Caco-2 (cell line): ENCODE results near the gene TOMM7. TPM values are rescaled to one million over a fixed set of nuclear protein-coding genes. Genes with fewer than 3 reads are reported as not detected.

ENCODE experiments used
- BruUV-seq: library from RNA; stranded (reverse); fragments of 400-500 nt; replicated peaks from 2 replicates; lab custom pipeline; 2021; lab: Mats Ljungman, UMichigan
- CTCF ChIA-PET: fragments of 300-600 bp; sonication (Branson Sonifier 250); formaldehyde crosslinking; loops from one replicate; lab custom pipeline; 2022; ENCODE audit warnings: antibody characterized with exemption; lab: Charles Lee
- POLR2A ChIA-PET: fragments of 300-600 bp; sonication (Branson Sonifier 250); formaldehyde crosslinking; loops from one replicate; lab custom pipeline; 2022; ENCODE audit warnings: antibody characterized with exemption; lab: Charles Lee
- DNase-seq, 2 experiments: peaks; one replicate each; pipeline versions ENCODE4 v3.0.0 to v3.0.0-alpha.2; 2020 to 2022
- H3K27me3 ChIP-seq: replicated peaks from 2 replicates; pipeline ENCODE4 v1.6.0; 2011; ENCODE audit warnings: low read length; ENCODE audit not compliant: control insufficient read depth, insufficient read depth
- H3K36me3 ChIP-seq: 2 replicates; pipeline ENCODE4 v1.5.1; 2011; ENCODE audit warnings: low read length; ENCODE audit not compliant: control insufficient read depth, insufficient read depth
- H3K4me1 ChIP-seq: fragments of 250-450 bp; sonication (Bioruptor Pico); 2 replicates; pipeline ENCODE4 v1.5.1; 2020; ENCODE audit warnings: mild to moderate bottlenecking
- H3K4me3 ChIP-seq: 2 replicates; pipeline ENCODE4 v1.5.1; 2011; ENCODE audit warnings: low read depth, mild to moderate bottlenecking, control low read depth, low read length
- H3K9me3 ChIP-seq: fragments of 250-450 bp; sonication (Bioruptor Pico); 2 replicates; pipeline ENCODE4 v1.5.1; 2020; ENCODE audit warnings: mild to moderate bottlenecking, moderate library complexity
- H3K27ac Mint-ChIP-seq: one replicate; pipeline ENCODE4 v1.8.0; 2022; ENCODE audit warnings: mixed read lengths; ENCODE audit not compliant: unreplicated experiment
- H3K27me3 Mint-ChIP-seq: one replicate; pipeline ENCODE4 v1.8.0; 2022; ENCODE audit warnings: mixed read lengths; ENCODE audit not compliant: insufficient read depth, unreplicated experiment
- H3K36me3 Mint-ChIP-seq: one replicate; pipeline ENCODE4 v1.8.0; 2022; ENCODE audit warnings: mild to moderate bottlenecking, mixed read lengths; ENCODE audit not compliant: insufficient read depth, unreplicated experiment
- H3K4me1 Mint-ChIP-seq: one replicate; pipeline ENCODE4 v1.8.0; 2022; ENCODE audit warnings: low read depth, mixed read lengths; ENCODE audit not compliant: unreplicated experiment
- H3K4me3 Mint-ChIP-seq: one replicate; pipeline ENCODE4 v1.8.0; 2022; ENCODE audit warnings: mild to moderate bottlenecking, moderate library complexity, mixed read lengths; ENCODE audit not compliant: unreplicated experiment
- H3K9me3 Mint-ChIP-seq: one replicate; pipeline ENCODE4 v1.8.0; 2022; ENCODE audit warnings: mixed read lengths; ENCODE audit not compliant: unreplicated experiment
- intact Hi-C: fragments of 100-400 bp; cut with micrococcal nuclease; formaldehyde crosslinking; loops from one replicate; pipeline ENCODE4 v1.10.0; 2022; ENCODE audit not compliant: unreplicated experiment
- total RNA-seq: library from RNA; stranded (reverse); gene quantifications from 2 replicates; pipeline ENCODE4 v1.2.3, GENCODE V29; 2022
- TF ChIP-seq, protein P1 (sequence below), 2 experiments: fragments of 200-600 bp in 1 of 2; IDR thresholded peaks; 1 replicate in 1 of 2; 2 replicates in 1 of 2; pipeline versions ENCODE4 v1.5.1 to v1.8.0; 2011 to 2022; ENCODE audit warnings: antibody characterized with exemption in 1 of 2, control low read depth in 1 of 2, inconsistent platforms in 1 of 2, low read depth in 1 of 2, low read length in 1 of 2, mild to moderate bottlenecking in 1 of 2, moderate library complexity in 1 of 2; ENCODE audit not compliant: insufficient read depth in 1 of 2, severe bottlenecking in 1 of 2, unreplicated experiment in 1 of 2

TOMM7 gene
- total RNA-seq, 1 experiment from 2014 or later, result 220 TPM

DNA sequence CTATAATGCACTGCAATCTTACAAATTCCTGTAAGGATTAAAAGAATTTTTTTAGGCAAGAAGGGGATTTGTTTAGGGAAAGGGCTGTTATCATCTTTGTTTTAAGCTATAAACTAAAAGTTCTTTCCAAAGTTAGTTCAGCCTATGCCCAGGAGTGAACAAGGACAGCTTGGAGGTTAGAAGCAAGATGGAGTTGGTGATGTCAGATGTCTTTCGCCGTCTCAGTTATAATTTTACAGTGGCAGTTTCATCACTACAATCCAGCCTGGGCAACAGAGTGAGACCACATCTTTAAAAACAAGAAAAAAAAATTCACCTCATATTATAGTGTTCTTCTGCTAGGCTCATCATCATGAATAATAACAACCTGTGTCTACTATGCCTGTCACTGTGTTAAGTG, 2.1 kb upstream of the TOMM7 start:
- ChIA-PET CTCF (interaction anchor here (0.5 to 1.3 kb wide), 2 partner anchors 42 to 282 kb away, joined by 3 to 4 read pairs; no protein-coding TSS in a partner anchor), POLR2A (no interaction called here)
- Histone ChIP-seq H3K36me3 (no peaks in the 10 kb centered on the region), H3K4me1 (peaks cover 1% of the 10 kb centered on the region; the same call in 1 of the 2 replicates), H3K9me3 (no peaks in the 10 kb centered on the region), H3K4me3 (no peak overlapping the region), H3K27me3 (no peaks in the 10 kb centered on the region)
- H3K9me3 Mint-ChIP-seq, result no peaks in the 10 kb centered on the region
- no peak overlapping the region for H3K27ac Mint-ChIP-seq
- H3K36me3 Mint-ChIP-seq, result peaks cover 14% of the 10 kb centered on the region
- no TSS peak for BruUV-seq
- H3K27me3 Mint-ChIP-seq, result no peaks in the 10 kb centered on the region
- no peak for DNase-seq
- H3K4me1 Mint-ChIP-seq, result peaks cover 9% of the 10 kb centered on the region
- intact Hi-C loops, result loop anchor here (5.0 kb wide), 2 partner anchors 188 to 233 kb away; partner anchors contain the start of gene HYCC1
- no peak overlapping the region for H3K4me3 Mint-ChIP-seq
- TF ChIP-seq, protein P1, sequence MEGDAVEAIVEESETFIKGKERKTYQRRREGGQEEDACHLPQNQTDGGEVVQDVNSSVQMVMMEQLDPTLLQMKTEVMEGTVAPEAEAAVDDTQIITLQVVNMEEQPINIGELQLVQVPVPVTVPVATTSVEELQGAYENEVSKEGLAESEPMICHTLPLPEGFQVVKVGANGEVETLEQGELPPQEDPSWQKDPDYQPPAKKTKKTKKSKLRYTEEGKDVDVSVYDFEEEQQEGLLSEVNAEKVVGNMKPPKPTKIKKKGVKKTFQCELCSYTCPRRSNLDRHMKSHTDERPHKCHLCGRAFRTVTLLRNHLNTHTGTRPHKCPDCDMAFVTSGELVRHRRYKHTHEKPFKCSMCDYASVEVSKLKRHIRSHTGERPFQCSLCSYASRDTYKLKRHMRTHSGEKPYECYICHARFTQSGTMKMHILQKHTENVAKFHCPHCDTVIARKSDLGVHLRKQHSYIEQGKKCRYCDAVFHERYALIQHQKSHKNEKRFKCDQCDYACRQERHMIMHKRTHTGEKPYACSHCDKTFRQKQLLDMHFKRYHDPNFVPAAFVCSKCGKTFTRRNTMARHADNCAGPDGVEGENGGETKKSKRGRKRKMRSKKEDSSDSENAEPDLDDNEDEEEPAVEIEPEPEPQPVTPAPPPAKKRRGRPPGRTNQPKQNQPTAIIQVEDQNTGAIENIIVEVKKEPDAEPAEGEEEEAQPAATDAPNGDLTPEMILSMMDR (IDR thresholded peaks at IDR 0.05; ENCODE audit: insufficient read depth in 1 of 2, low read depth in 1 of 2, low read length in 1 of 2, severe bottlenecking in 1 of 2, unreplicated experiment in 1 of 2), result no peak

DNA sequence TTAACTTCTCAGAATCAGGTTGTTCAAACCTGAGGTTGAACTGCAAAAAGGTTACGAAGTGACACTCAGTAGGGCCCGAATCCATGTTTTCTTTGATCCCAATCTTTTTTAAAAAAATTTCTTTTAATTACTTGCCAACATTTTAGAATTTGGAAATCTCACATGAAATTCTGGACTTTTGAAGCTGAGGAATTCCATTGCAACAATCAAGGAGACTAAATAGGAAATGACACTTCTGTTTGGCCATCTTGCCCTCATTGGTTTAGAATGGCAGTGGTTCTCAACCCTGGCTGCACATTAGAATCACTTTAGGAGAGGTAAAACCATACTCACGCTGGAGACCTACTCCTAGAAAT, 471 bp upstream of the TOMM7 start:
- Histone ChIP-seq H3K36me3 (no peaks in the 10 kb centered on the region), H3K4me3 (peak overlapping the region; percentile 89), H3K9me3 (no peaks in the 10 kb centered on the region), H3K4me1 (peaks cover 8% of the 10 kb centered on the region; the same call in 1 of the 2 replicates), H3K27me3 (no peaks in the 10 kb centered on the region)
- Mint-ChIP-seq H3K9me3 (no peaks in the 10 kb centered on the region), H3K27me3 (no peaks in the 10 kb centered on the region), H3K36me3 (peaks cover 18% of the 10 kb centered on the region), H3K4me1 (peaks cover 18% of the 10 kb centered on the region), H3K27ac (peak overlapping the region; percentile 98), H3K4me3 (peak overlapping the region; percentile 95)
- ChIA-PET POLR2A (interaction anchor here (0.6 to 0.8 kb wide), 5 partner anchors 12 to 261 kb away, joined by 3 to 5 read pairs (median 4); no protein-coding TSS in a partner anchor), CTCF (interaction anchor here (0.6 to 1.4 kb wide), 6 partner anchors 10 to 263 kb away, joined by 3 to 5 read pairs (median 4); no protein-coding TSS in a partner anchor)
- intact Hi-C loops, result loop anchor here (2.0 to 5.0 kb wide), 3 partner anchors 38 to 234 kb away; partner anchors contain the start of gene HYCC1
- no peak for DNase-seq
- BruUV-seq, result TSS peak; percentile 96
- TF ChIP-seq, protein P1 (IDR thresholded peaks at IDR 0.05; ENCODE audit: insufficient read depth in 1 of 2, low read depth in 1 of 2, low read length in 1 of 2, severe bottlenecking in 1 of 2, unreplicated experiment in 1 of 2), result no peak

DNA sequence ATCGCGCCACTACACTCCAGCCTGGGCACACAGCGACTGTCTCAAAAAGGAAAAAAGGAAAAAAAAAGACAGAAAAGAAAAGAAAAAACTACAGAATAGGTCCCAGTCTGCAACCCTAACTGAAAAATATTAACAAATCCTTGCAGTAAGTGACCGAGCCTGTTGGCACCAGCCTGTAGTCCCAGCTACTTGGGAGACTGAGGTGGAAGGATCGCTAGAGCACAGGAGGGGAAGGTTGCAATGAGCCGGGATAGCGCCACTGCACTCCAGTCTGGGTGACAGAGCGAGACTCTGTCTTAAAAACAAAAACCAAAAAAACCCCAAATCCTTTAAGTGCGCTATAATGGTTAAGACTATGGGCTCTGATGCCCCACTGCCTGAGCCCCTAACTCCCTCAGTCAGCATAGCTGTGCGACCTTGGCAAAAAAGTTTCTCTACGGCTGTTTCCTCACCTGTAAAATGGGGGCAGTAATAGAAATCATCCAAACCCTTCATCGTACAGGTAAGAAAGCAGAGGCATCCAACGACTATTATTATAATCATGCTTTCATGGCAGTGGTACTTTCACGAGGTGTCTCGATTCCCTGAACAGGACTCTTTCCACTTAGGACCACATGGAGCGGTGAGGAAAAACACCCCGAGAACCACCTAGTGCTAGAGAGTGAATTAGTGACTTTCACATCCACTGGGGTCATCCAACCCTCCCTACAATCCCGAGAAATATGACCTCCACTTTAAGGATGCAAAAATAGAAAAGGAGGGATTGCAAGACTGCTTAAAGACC, 755 bp downstream of the TOMM7 start:
- peaks cover 8% of the 10 kb centered on the region; the same call in 1 of the 2 replicates for H3K4me1 ChIP-seq
- BruUV-seq, result TSS peak; percentile 68
- TF ChIP-seq, protein P1 (IDR thresholded peaks at IDR 0.05; ENCODE audit: insufficient read depth in 1 of 2, low read depth in 1 of 2, low read length in 1 of 2, severe bottlenecking in 1 of 2, unreplicated experiment in 1 of 2), result no peak
- H3K27me3 ChIP-seq, result no peaks in the 10 kb centered on the region
- H3K27me3 Mint-ChIP-seq, result no peaks in the 10 kb centered on the region
- H3K27ac Mint-ChIP-seq, result peak overlapping the region; percentile 98
- no peak for DNase-seq
- H3K9me3 ChIP-seq, result no peaks in the 10 kb centered on the region
- no peaks in the 10 kb centered on the region for H3K36me3 ChIP-seq
- H3K4me3 ChIP-seq, result peak overlapping the region; percentile 89
- ChIA-PET POLR2A (interaction anchor here (0.7 kb wide), 1 partner anchor 176 kb away, joined by 6 read pairs; no protein-coding TSS in a partner anchor), CTCF (interaction anchor here (0.9 to 1.4 kb wide), 3 partner anchors 35 to 262 kb away, joined by 3 to 5 read pairs (median 4); no protein-coding TSS in a partner anchor)
- peaks cover 24% of the 10 kb centered on the region for H3K4me1 Mint-ChIP-seq
- intact Hi-C loops, result loop anchor here (1.0 to 5.0 kb wide), 4 partner anchors 36 to 235 kb away; partner anchors contain the start of gene HYCC1
- H3K4me3 Mint-ChIP-seq, result peak overlapping the region; percentile 95
- no peaks in the 10 kb centered on the region for H3K9me3 Mint-ChIP-seq
- H3K36me3 Mint-ChIP-seq, result peaks cover 28% of the 10 kb centered on the region
